ENCODE data around the gene ROR1.
"Not testable (repeated sequence)": the region's sequence is repeated elsewhere in the genome, so short reads cannot be mapped to it uniquely, and the experiment has no call there.

ROR1 gene

DNA sequence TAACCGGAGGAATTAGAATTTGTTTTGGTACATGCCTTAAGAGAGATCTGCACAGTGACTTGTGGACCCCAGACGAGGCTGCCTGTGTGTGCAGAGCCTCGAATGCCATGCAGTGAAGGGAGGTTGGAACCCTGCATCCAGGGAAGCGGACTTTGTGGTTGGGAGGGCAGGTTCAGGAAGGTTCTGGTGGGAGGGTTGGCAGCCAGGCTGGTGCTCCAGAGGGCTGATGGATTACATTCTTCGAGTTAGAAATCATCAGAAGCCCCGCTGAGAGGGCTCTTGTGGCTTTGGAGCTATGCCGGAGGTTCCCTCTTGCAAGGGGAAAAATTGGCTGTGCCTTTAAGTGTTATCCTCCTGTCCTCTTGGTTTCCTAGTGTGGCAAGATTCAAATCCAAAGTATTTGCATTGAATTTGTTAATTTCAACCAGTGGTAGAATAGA, 21.1 kb downstream of the ROR1 start:
- no peak for DNase-seq

DNA sequence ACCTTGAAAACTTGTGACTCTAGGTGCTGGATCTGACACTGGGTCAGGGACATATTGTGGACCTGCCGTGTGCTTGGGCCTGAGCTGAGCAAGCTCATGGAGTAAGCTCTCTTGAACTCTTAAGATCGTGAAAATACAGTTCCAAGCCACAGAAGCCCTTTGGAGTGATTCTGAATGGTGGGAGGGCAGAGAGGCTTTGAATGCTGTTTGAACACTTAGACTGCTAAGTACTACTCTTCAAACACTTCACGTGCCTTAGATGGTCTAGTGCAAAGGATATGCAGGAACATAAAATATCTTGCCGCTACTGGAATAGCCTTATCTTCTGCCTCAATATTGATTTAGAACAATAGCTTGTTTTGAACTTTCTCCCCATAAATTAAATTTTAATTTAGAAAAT, 21.6 kb downstream of the ROR1 start:
- no peak for DNase-seq

- DNase-seq = no peak
Observed at GRCh38 chr1:63797056-63797726, 23.4 kb downstream of the ROR1 start.

GRCh38 chr1:63798284-63798683, 24.5 kb downstream of the ROR1 start:
- no peak for DNase-seq

DNA sequence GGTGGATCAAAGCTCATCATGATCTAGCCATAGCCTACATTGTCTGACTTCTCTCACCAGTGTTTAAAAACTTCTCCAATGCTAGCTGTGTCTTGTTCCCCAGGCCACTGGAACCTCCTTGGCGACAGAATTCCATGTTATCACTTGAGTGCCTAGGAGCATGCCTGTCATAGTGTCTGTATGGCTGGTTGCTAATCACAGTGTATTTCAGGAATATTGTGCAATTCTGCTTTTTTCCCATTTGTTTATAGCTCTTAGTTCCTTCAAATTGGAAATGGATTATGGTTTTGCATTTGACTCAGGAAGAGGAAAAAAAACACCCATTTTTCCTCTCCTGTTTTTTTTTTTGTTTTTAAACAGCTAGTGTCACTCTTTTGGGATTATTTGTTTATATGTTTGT, 25.5 kb downstream of the ROR1 start:
- no peak for DNase-seq

GRCh38 chr1:63799820-63800219, 26.0 kb downstream of the ROR1 start:
- no peak for DNase-seq

GRCh38 chr1:63802109-63802508, 28.3 kb downstream of the ROR1 start:
- DNase-seq = no peak

DNA sequence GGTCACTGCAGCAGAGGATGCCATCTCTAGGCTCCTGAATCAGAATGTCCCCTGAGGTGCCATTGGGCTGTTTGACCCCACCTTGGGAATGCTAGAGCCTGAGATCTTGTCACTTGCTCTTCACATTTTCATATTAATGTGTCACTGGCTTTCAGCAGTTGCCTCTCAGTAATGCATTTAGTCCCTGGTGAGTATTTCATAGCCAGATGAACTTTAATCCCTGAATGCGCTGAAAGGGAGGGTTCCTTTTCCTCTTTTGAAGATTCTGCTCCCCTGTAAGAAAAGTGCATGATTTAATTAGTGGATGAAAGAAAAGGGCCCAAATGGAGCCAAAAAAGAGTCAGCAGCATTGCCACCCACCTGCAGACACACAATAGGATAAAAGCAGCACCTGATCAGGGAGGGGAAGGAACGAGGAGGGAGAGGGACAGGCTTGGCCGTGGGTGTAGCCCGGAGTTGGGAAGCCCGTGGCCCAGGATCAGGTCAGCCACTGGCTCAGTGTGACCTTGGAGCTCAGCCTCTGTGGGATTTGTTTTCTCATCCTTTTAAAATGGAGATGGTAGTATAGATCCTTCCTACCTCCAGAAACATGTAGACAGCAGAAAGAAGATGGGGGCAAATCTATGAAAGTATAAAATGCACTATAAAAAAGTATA, 31.1 kb downstream of the ROR1 start:
- DNase-seq = no peak

DNA sequence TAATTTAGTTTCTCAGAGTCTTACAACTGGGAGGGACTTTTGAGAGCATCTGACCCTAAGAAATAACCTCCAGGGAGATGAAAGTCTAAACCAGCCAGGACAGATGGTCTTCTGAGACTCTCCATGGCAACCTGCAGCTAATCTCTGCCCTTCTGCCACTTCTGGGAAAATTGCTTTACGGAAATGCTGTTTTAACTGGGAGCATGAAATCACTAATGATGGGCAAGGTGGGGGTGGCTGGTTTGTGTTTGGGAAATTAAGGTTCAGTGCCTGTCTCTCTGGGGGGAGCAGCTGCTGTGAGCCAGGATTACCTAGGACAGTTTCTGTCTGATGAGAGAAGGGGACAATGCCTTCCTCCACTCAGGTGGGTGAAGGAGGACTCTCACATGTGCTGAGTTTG, 33.2 kb downstream of the ROR1 start:
- no peak for DNase-seq

GRCh38 chr1:63810936-63811469, 37.2 kb downstream of the ROR1 start:
- DNase-seq = peak; percentile 62

DNA sequence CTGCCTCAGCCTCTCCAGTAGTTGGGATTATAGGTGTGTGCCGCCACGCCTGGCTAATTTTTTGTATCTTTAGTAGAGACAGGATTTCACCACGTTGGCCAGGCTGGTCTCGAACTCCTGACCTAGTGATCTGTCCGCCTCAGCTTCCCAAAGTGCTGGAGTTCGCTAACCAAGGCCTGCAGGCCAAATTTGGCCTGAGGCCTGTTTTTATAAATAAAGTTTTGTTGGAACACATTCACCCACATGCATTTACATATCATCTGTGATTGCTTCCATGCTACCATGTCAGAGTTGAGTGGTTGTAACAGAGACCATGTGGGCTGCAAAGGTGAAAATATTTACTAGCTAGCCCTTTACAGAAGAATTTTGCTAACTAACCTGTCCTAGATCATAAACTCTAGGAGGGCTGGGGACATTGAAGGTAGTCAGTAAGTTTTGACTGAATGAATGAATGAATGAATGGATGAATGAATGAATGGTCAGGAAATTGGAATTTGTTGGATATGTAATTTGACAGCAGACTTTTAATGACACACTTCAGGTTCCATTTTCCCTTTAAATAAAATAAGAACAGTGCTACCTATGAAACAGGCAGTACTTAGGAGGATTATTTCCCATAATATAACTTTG, 38.4 kb downstream of the ROR1 start:
- DNase-seq = no peak

DNA sequence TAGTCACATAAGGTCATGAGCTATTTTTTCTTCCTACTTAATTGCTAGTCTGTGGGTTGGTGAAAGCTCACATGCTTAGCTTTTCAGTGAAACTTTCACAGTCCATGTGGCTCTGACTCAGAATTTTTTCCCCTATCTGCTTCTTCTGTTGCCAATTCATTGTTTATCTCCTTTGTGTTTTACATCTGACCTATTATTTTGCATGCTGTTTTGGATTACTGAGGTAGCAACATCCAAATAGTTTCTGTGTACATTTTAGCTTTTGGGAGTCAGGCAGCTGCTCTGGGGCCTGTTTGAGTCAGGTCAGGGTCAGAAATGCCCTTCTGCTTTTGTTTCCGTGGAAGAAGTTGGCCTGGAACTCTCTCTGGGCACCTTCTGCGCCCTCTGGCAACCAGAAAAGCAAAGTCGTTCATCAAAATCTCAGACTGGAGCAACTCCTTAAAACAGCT, 40.0 kb downstream of the ROR1 start:
- peak; percentile 64 for DNase-seq

- DNase-seq = not testable (repeated sequence)
Observed at GRCh38 chr1:63816217-63816815, 42.5 kb downstream of the ROR1 start.

GRCh38 chr1:63817152-63817667, 43.4 kb downstream of the ROR1 start:
- DNase-seq = peak; percentile 90

GRCh38 chr1:63817700-63818099, 43.9 kb downstream of the ROR1 start:
- no peak for DNase-seq

DNA sequence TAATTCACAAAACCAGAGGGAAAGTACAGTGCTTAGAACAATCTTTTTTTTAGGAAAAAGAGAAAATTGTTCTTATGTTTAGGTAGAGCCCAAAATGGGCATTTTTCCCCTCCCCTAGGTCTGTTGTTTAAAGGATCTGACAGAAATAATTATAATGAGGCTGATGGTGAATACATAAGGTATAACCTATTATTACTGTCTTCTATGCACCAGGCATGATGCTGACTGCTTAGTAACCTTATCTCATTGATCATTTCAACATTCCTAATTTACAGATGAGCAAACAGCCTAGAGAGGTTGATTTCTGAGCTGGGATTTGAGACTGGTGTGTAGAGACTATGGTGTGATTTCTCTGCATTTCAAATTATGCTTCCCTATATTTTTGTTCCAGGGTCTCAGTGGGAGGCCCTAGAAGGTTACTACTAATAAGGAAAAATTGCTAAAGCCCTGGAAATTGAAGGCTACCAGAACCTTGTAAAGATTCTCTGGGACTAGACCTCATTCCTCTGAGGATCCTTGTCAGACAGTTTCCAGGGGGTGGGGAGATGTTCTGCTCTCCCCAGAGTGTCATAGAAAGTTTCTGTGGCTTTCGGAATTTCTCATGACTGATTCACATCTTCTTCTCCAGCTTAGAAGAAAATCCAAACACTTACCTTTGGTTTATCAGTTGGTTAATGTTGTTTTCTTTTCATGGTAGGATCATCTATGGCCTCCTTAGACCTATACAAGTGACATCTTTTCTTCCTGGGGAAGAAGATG, 44.9 kb downstream of the ROR1 start:
- DNase-seq = no peak

DNA sequence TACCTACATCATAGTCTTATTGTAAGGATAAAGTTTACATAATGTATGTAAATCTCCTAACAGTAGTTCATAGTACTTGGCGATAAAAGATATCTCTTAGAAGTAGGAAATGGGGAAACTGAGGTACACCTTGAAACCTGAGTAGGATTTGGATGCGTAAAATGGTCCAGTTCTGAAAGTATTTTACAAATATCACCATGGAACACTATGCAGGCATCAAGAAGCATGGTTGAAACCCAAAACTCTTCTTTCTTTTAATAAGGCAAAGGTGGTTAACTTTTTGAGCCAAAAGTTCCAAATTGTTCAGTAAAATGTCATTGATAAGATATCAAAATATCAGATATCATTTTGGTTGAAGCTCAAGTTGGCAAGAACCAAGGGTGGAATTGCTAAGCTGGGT, 46.0 kb downstream of the ROR1 start:
- no peak for DNase-seq

- DNase-seq = peak; percentile 31
Observed at GRCh38 chr1:63821091-63822005, 47.5 kb downstream of the ROR1 start.

- no peak for DNase-seq
Observed at GRCh38 chr1:63822540-63822939, 48.7 kb downstream of the ROR1 start.

DNA sequence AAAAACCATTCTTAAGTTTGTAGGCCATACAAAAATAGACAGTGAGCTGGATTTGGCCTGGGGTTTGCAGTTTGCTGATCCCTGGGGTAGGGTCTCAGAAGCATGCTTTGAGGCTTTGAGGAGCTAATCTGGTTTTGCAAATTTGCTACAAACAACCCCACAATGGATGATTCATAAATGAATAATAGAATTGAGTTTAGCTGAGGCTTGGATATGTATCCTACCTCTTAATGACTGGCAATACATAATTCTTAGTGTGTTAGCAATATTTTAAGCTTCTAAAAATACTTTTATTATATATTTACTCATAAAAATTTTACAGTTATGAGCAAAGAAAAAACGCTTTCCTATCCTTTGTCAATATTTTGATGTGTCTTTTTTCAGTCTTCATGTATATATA, 50.6 kb downstream of the ROR1 start:
- DNase-seq = no peak

DNA sequence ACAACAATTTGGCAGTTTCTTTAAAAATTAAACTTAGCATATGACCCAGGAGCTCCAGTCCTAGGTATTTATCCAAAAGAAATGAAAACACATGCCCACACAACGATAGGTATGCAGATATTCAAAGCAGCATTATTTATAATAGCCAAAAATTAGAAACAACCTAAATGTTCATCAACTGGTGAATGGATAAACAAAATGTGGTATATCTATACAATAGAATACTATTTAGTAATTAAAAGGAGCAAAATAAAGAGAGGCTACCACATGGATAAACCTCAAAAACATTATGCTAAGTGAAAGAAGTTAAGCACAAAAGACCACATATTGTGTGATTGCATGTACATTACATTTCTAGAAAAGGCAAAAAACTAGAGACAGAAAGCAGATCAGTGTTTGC, 51.3 kb downstream of the ROR1 start:
- no peak for DNase-seq
